ENCODE data around the gene PTMS.

The PTMS gene

DNA sequence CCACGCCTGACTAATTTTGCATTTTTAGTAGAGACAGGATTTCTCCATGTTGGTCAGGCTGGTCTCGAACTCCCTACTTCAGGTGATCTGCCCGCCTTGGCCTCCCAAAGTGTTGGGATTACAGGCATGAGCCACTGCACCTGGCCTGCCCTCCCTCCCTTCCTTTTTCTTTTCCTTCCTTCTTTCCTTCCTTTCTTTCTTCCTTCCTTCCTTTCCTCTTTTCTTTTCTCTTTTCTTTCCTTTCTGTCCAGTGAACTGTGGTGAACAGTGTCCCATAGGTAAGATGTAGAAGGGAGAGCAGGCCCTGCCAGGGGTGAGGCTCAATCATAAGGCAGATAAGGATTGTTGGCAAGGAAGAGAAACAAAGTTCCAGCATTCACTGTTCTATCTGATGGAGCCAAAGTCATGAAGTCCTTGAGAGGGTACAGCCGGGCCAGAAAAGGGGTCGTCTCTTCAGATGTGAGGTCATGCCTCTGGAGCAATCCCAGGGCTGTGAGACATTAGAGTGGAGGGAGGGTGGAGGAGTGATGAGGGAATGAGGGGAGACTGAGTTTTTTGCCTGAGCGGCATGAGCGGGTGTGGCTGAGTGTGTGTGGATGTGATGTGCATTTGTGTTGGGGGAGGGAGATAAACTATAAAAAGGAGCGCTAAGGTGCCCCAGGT, 9.0 kb upstream of the PTMS start:
- TF ChIP-seq, protein P1, sequence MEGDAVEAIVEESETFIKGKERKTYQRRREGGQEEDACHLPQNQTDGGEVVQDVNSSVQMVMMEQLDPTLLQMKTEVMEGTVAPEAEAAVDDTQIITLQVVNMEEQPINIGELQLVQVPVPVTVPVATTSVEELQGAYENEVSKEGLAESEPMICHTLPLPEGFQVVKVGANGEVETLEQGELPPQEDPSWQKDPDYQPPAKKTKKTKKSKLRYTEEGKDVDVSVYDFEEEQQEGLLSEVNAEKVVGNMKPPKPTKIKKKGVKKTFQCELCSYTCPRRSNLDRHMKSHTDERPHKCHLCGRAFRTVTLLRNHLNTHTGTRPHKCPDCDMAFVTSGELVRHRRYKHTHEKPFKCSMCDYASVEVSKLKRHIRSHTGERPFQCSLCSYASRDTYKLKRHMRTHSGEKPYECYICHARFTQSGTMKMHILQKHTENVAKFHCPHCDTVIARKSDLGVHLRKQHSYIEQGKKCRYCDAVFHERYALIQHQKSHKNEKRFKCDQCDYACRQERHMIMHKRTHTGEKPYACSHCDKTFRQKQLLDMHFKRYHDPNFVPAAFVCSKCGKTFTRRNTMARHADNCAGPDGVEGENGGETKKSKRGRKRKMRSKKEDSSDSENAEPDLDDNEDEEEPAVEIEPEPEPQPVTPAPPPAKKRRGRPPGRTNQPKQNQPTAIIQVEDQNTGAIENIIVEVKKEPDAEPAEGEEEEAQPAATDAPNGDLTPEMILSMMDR (conservative IDR thresholded peaks at IDR 0.05; ENCODE audit: low read depth), result no peak
- ChIA-PET POLR2A (ENCODE audit: low non-redundant PET) (no interaction called here), CTCF (no interaction called here)
- DNase-seq (ENCODE audit: low spot score), result no peak
- H3K27ac ChIP-seq, result no peak overlapping the region

DNA sequence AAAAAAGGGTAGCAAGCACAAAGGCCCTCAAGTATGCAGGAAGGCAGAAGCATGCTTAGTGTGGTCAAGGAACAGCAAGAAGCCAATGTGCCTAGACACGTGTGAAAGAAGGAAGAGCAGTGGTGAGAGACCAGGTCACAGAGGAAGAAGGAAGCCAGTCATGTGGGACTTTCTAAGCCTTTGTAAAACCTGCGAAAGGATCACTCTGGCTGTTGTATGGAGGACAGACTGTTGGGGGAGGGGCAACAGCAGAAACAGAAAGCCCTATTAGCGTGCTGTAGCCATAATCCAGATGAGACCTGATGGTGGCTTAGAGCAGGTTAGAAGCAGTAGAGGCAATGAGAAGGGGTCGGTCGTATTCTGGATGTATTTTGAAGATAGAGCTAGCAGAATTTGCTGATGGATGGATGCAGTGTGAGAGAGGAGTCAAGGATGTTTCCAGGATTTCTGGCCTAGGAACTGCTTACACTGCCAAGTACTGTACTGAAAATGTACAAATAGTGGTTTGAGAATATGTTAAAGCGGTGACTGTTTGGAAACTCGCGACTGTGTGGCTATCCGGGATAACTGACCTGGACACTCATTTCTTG, 7.6 kb upstream of the PTMS start:
- TF ChIP-seq, protein P1 (conservative IDR thresholded peaks at IDR 0.05; ENCODE audit: low read depth), result no peak
- no peak overlapping the region for H3K27ac ChIP-seq
- CTCF ChIA-PET, result interaction anchor here (1.0 kb wide), 1 partner anchor 8 kb away, joined by 3 read pairs; no protein-coding TSS in a partner anchor
- POLR2A ChIA-PET (ENCODE audit: low non-redundant PET), result no interaction called here
- no peak for DNase-seq (ENCODE audit: low spot score)

DNA sequence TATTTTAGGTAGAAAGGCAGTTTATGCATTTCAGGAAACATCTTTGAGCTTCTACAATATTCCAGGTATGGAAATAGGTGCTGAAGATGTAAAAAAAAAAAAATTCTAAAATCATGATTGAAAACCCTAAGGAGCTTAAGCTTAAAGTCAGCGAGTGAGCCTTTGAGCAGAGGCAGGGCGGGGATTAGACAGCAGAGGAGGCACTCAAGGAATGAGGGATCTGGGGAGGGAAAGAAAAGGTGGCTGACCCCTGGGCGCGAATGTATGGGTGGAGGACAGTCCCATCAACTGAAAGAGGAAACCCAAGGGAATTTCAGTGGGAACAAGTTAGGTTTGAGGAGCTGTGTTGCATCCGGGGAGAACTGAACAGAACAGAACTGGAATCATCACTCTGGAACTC, 6.4 kb upstream of the PTMS start:
- TF ChIP-seq, protein P1 (conservative IDR thresholded peaks at IDR 0.05; ENCODE audit: low read depth), result no peak
- POLR2A ChIA-PET (ENCODE audit: low non-redundant PET), result no interaction called here
- CTCF ChIA-PET, result no interaction called here
- H3K27ac ChIP-seq, result no peak overlapping the region
- DNase-seq (ENCODE audit: low spot score), result no peak

DNA sequence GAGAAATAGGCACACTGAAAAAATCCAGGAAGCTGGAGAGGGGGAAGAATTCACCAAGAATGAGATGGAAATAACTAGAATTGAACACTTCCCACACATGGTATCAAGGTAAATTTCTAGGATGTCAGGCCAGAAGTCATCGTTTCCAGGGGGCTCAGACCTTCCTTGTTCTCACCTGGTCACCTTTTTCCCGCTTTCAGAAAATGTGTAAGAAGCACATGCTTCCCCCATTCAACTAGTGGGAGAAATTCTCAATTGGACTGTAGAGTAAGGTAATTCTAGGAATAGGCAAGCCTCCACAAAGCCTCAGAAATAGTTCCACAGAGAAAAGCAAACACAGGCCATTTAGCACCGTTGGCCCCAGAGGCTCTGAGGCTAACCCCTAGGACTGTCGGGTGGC, 2.8 kb upstream of the PTMS start:
- POLR2A ChIA-PET (ENCODE audit: low non-redundant PET), result no interaction called here
- DNase-seq (ENCODE audit: low spot score), result no peak
- TF ChIP-seq, protein P1 (conservative IDR thresholded peaks at IDR 0.05; ENCODE audit: low read depth), result no peak
- H3K27ac ChIP-seq, result peak overlapping the region; percentile 94
- CTCF ChIA-PET, result interaction anchor here (0.7 kb wide), 1 partner anchor 9 kb away, joined by 5 read pairs; no protein-coding TSS in a partner anchor

DNA sequence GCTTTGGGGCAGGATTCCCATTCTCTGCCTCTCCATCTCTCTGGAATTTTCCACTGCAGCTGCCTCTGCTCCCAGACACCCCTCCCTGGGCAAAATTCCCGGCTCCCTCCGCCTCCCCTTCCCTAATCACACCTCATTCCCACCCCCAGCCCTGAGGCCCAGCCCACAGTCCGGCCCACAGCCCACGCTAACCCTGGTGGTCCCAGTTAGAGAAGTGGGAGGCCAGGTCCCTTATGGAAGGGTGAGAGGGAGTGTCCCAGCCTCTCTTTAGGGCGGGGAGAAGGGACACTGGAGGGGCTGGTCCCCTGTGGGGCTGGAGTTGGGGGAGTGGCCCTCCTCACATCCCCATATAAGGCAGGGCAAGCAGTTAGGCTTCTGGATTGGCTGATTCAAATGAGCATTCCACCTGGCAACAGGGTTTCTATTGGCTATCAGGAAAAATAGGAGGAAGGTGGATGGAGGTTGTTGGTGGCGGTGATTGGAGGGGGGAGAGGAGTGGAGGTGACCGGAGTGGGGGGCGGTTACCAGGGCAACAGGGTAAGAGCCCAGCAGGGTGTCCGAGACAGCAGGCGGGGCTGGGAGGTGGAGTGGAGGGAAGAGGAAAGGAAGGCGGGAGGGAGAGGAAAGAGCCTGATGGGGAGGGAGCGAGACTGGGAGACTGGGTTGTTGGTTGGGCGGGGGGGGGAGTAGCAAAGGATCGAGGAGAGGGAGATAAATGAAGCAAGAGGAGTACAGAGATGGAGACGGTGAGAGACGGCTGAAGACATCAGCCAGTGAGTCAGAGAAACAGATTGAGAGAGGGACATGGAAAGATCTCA, 1.9 kb upstream of the PTMS start:
- ChIA-PET CTCF (interaction anchor here (0.7 kb wide), 1 partner anchor 10 kb away, joined by 5 read pairs; no protein-coding TSS in a partner anchor), POLR2A (ENCODE audit: low non-redundant PET) (interaction anchor here (1.0 kb wide), 1 partner anchor 11 kb away, joined by 3 read pairs; the partner anchor contains the start of gene MLF2)
- DNase-seq (ENCODE audit: low spot score), result peak; percentile 95
- H3K27ac ChIP-seq, result peak overlapping the region; percentile 94
- TF ChIP-seq, protein P1 (conservative IDR thresholded peaks at IDR 0.05; ENCODE audit: low read depth), result no peak

DNA sequence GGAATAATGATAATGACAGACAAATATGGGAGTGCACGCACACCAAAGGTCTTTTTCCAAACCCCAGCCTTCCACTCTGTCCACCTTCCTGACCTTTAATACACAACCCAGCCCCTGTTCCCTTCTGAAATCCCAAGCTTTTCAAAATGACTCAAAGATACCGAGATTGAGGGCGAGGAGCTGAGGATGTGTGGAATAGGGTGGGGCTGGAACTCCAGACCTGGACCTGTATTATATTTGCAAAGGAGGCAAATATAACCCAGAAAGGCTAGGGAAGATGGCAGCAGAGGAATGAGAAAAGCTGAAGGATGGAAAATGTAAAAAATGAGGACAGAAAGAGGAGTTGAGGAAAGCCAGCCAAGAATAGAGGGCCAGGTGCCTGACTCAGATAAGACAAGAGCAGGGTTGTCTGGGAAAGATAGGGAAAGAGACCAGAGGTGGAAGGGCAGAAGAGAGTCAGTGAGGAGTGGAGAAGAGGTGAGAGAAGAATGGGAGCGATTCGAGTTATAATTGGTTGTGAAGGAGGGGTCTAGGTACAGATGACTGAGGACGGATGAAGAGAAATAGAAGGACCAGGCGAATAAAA, 1.0 kb upstream of the PTMS start:
- no peak for DNase-seq (ENCODE audit: low spot score)
- TF ChIP-seq, protein P1 (conservative IDR thresholded peaks at IDR 0.05; ENCODE audit: low read depth), result no peak
- ChIA-PET CTCF (interaction anchor here (2.5 kb wide), 1 partner anchor 12 kb away, joined by 27 read pairs; the partner anchor contains the start of gene MLF2), POLR2A (ENCODE audit: low non-redundant PET) (interaction anchor here (1.0 kb wide), 1 partner anchor 12 kb away, joined by 3 read pairs; the partner anchor contains the start of gene MLF2)
- H3K27ac ChIP-seq, result peak overlapping the region; percentile 94
